ENCODE measurements around the gene PPP1R13B.
"Not testable (repeated sequence)": the region's sequence is repeated elsewhere in the genome, so short reads cannot be mapped to it uniquely, and the experiment has no call there.

PPP1R13B gene

DNA sequence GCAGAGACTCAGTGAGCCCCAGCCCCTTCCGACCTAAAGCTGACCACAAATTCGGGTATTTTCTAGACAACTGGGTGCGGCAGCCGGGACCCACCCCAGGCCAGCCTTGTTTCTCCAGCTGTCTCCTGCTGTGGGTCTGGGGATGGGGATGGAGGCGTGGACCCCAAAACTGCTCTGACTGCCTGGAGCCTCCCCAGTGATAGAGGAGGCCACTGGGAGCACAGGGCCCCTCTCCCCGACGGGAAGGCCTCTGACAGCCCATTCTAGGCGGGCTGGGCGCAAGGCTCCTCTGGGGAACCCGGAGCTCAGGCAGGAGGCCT, 42.6 kb upstream of the PPP1R13B start:
- peak overlapping the region; percentile 15 for H2BK5ac ChIP-seq (ENCODE audit: low read length)

DNA sequence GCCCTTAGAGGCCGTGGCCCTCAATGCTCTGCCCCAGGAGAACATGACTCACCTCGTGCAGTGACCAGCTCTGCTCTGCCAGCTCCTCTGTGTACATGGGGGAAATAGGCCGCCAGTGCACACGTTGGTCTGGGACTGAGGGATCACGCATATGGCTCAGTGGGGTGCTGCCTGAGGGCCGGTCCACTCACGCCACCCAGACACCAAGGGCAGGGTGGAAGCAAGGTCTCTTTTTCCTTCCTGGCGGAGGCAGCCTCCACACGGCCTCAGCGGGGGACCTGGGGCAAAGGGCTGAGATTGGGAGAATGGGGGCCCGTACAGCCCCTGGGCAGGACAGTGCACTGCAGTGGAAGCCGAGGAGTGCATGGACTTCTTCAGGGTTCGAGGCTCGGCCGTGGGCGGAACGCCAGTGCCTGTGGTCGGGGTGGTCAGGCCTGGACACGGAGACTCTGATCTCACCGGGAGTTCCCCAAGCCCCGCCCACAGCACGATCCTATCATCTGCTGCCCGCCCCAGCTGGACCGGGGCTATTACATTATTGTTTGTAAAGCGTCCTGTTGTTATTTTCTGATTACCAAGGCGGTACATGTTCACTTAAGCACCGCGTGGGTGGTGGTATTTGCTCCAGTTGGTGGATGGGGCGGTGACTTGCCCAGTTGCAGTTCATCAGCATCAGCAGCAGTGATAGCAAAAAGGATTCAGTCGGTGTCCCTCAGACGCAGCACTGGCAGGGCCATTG, 42.1 kb upstream of the PPP1R13B start:
- no peak overlapping the region for H3K27ac ChIP-seq (replicated peaks; ENCODE audit: low read length)
- peak overlapping the region; percentile 6 for H2BK12ac ChIP-seq (ENCODE audit: low read length)
- no peak overlapping the region for H4K8ac ChIP-seq (ENCODE audit: low read depth, low read length)
- H2BK15ac ChIP-seq (ENCODE audit: low read length) = peak overlapping the region; percentile 81
- peak overlapping the region; percentile 37 for H2BK120ac ChIP-seq (ENCODE audit: low read depth, low read length)
- H3K27me3 ChIP-seq (ENCODE audit: control insufficient read depth in 3 of 3, insufficient read depth in 3 of 3, low read depth in 1 of 3, low read length in 3 of 3) = peaks cover 0 to 45% (median 0%) of the 10 kb centered on the region in 3 experiments
- H3K36me3 ChIP-seq (replicated peaks in 1 of 2; ENCODE audit: control insufficient read depth in 2 of 2, insufficient read depth in 2 of 2, low read length in 2 of 2) = no peaks in the 10 kb centered on the region
- peaks cover 0 to 7% of the 10 kb centered on the region in 2 donors for H3K4me1 ChIP-seq (ENCODE audit: control insufficient read depth in 2 of 2, insufficient read depth in 1 of 2, low read depth in 1 of 2, low read length in 2 of 2)
- no peak overlapping the region for H4K91ac ChIP-seq (ENCODE audit: low read depth, low read length, poor library complexity)
- peak overlapping the region; percentile 87 for H2AK5ac ChIP-seq (ENCODE audit: low read depth, low read length)
- no peak overlapping the region for H3K9ac ChIP-seq (ENCODE audit: low read depth, low read length, poor library complexity)
- H2AFZ ChIP-seq (ENCODE audit: low read length) = peak overlapping the region; percentile 34
- peak overlapping the region in 1 of 2 donors; percentile 22 for H3K4me3 ChIP-seq (ENCODE audit: low read length in 2 of 2)
- no peaks in the 10 kb centered on the region for H3K9me3 ChIP-seq (replicated peaks in 1 of 2; ENCODE audit: control insufficient read depth in 2 of 2, insufficient read depth in 1 of 2, low read depth in 1 of 2, low read length in 2 of 2)
- H3K14ac ChIP-seq (ENCODE audit: low read length) = peak overlapping the region; percentile 47
- H3K18ac ChIP-seq (ENCODE audit: low read length) = peak overlapping the region; percentile 91
- DNase-seq (ENCODE audit: low spot score) = no peak
- peak overlapping the region; percentile 15 for H2BK5ac ChIP-seq (ENCODE audit: low read length)
- H3K23ac ChIP-seq (ENCODE audit: low read depth, low read length, poor library complexity) = peak overlapping the region; percentile 47
- whole genome bisulfite sequencing, 2 donors (ENCODE audit: extremely low coverage in 2 of 2, insufficient read length in 2 of 2, insufficient replicate concordance in 1 of 2) = no CpG with 5 or more reads among the region's 31 CpGs
- no peak overlapping the region for H3K4me2 ChIP-seq (ENCODE audit: insufficient read depth, low read length, poor library complexity, severe bottlenecking)
- peaks cover 3% of the 10 kb centered on the region for H3K79me1 ChIP-seq (ENCODE audit: low read depth, low read length)
- H3K4ac ChIP-seq (ENCODE audit: low read length) = peak overlapping the region; percentile 41

More for the DNA sequence above, 42.6 kb upstream of the PPP1R13B start:
- no peaks in the 10 kb centered on the region for H3K9me3 ChIP-seq (replicated peaks in 1 of 2; ENCODE audit: control insufficient read depth in 2 of 2, insufficient read depth in 1 of 2, low read depth in 1 of 2, low read length in 2 of 2)
- no peak overlapping the region for H2BK120ac ChIP-seq (ENCODE audit: low read depth, low read length)
- no peak overlapping the region for H3K27ac ChIP-seq (replicated peaks; ENCODE audit: low read length)
- H3K27me3 ChIP-seq (ENCODE audit: control insufficient read depth in 3 of 3, insufficient read depth in 3 of 3, low read depth in 1 of 3, low read length in 3 of 3) = peaks cover 0 to 42% (median 0%) of the 10 kb centered on the region in 3 experiments
- no peak overlapping the region for H2BK12ac ChIP-seq (ENCODE audit: low read length)
- peak overlapping the region; percentile 81 for H2BK15ac ChIP-seq (ENCODE audit: low read length)
- H3K79me1 ChIP-seq (ENCODE audit: low read depth, low read length) = peaks cover 3% of the 10 kb centered on the region
- no CpG with 5 or more reads among the region's 10 CpGs for WGBS, 2 donors (ENCODE audit: extremely low coverage in 2 of 2, insufficient read length in 2 of 2, insufficient replicate concordance in 1 of 2)
- DNase-seq (ENCODE audit: low spot score) = no peak
- H3K9ac ChIP-seq (ENCODE audit: low read depth, low read length, poor library complexity) = no peak overlapping the region
- no peak overlapping the region for H3K23ac ChIP-seq (ENCODE audit: low read depth, low read length, poor library complexity)
- H3K18ac ChIP-seq (ENCODE audit: low read length) = no peak overlapping the region
- no peaks in the 10 kb centered on the region for H3K36me3 ChIP-seq (replicated peaks in 1 of 2; ENCODE audit: control insufficient read depth in 2 of 2, insufficient read depth in 2 of 2, low read length in 2 of 2)
- H3K4me2 ChIP-seq (ENCODE audit: insufficient read depth, low read length, poor library complexity, severe bottlenecking) = no peak overlapping the region
- H3K14ac ChIP-seq (ENCODE audit: low read length) = no peak overlapping the region
- H2AFZ ChIP-seq (ENCODE audit: low read length) = no peak overlapping the region
- H4K8ac ChIP-seq (ENCODE audit: low read depth, low read length) = no peak overlapping the region
- no peak overlapping the region for H4K91ac ChIP-seq (ENCODE audit: low read depth, low read length, poor library complexity)
- no peak overlapping the region for H3K4me3 ChIP-seq (ENCODE audit: low read length in 2 of 2)
- no peak overlapping the region for H3K4ac ChIP-seq (ENCODE audit: low read length)
- peaks cover 0 to 7% of the 10 kb centered on the region in 2 donors for H3K4me1 ChIP-seq (ENCODE audit: control insufficient read depth in 2 of 2, insufficient read depth in 1 of 2, low read depth in 1 of 2, low read length in 2 of 2)
- no peak overlapping the region for H2AK5ac ChIP-seq (ENCODE audit: low read depth, low read length)

DNA sequence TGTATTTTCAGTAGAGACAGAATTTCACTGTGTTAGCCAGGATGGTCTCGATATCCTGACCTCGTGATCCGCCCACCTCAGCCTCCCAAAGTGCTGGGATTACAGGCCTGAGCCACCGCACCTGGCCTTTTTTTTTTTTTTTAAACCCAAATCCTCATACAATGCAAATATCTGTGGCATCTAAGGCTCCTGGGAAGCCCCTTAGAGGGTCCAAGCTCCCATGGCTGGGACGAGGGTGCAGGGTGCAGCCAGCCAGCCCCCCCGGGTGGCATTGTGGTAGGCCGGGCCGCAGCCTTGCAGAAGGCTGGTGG, 41.6 kb upstream of the PPP1R13B start:
- not testable (repeated sequence) for H3K36me3 ChIP-seq (replicated peaks in 1 of 2; ENCODE audit: control insufficient read depth in 2 of 2, insufficient read depth in 2 of 2, low read length in 2 of 2); H2BK15ac ChIP-seq (ENCODE audit: low read length); H3K4me2 ChIP-seq (ENCODE audit: insufficient read depth, low read length, poor library complexity, severe bottlenecking); H2BK12ac ChIP-seq (ENCODE audit: low read length); H4K8ac ChIP-seq (ENCODE audit: low read depth, low read length); H3K27ac ChIP-seq (replicated peaks; ENCODE audit: low read length); H3K79me1 ChIP-seq (ENCODE audit: low read depth, low read length); H2AFZ ChIP-seq (ENCODE audit: low read length); H3K14ac ChIP-seq (ENCODE audit: low read length); DNase-seq (ENCODE audit: low spot score); H2BK5ac ChIP-seq (ENCODE audit: low read length); H3K18ac ChIP-seq (ENCODE audit: low read length); H3K9me3 ChIP-seq (replicated peaks in 1 of 2; ENCODE audit: control insufficient read depth in 2 of 2, insufficient read depth in 1 of 2, low read depth in 1 of 2, low read length in 2 of 2); H3K4me1 ChIP-seq (ENCODE audit: control insufficient read depth in 2 of 2, insufficient read depth in 1 of 2, low read depth in 1 of 2, low read length in 2 of 2); H4K91ac ChIP-seq (ENCODE audit: low read depth, low read length, poor library complexity); H3K9ac ChIP-seq (ENCODE audit: low read depth, low read length, poor library complexity); H3K4me3 ChIP-seq (ENCODE audit: low read length in 2 of 2)
- peak overlapping the region; percentile 87 for H2AK5ac ChIP-seq (ENCODE audit: low read depth, low read length)
- no CpG with 5 or more reads among the region's 8 CpGs for WGBS, 2 donors (ENCODE audit: extremely low coverage in 2 of 2, insufficient read length in 2 of 2, insufficient replicate concordance in 1 of 2)
- H2BK120ac ChIP-seq (ENCODE audit: low read depth, low read length) = peak overlapping the region; percentile 37
- H3K27me3 ChIP-seq (ENCODE audit: control insufficient read depth in 3 of 3, insufficient read depth in 3 of 3, low read depth in 1 of 3, low read length in 3 of 3) = peaks cover 0 to 47% (median 0%) of the 10 kb centered on the region in 3 experiments
- H3K23ac ChIP-seq (ENCODE audit: low read depth, low read length, poor library complexity) = peak overlapping the region; percentile 47
- peak overlapping the region; percentile 41 for H3K4ac ChIP-seq (ENCODE audit: low read length)

DNA sequence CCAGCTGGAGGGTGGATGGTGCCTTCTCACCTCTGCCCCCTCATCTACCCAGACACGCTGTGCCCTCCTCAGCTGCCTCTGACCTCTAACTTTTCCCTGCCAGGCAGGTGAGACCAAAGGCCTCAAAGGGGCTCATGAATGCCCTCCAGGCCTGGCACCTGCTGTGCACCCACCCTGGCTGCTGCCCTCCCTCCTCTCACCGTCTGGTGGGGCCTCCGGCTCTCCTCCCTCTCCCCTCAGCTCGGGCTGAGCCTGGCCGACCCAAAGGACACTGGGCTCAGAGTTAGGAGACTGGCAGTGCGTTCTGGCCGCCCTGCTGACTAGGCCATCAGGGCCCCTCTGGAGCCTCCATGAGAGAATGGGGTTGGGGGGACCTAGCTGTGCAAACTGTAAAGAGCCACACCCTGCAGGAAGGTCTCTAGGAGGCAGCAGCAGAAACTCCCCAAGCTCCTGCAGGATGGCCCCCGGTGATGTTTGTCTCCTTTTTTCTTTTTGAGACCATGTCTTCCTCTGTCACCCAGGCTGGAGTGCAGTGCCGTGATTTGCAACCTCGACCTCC, 40.3 kb upstream of the PPP1R13B start:
- no peak overlapping the region for H3K27ac ChIP-seq (replicated peaks; ENCODE audit: low read length)
- peak overlapping the region; percentile 98 for H2BK15ac ChIP-seq (ENCODE audit: low read length)
- no peak for DNase-seq (ENCODE audit: low spot score)
- no peaks in the 10 kb centered on the region for H3K9me3 ChIP-seq (replicated peaks in 1 of 2; ENCODE audit: control insufficient read depth in 2 of 2, insufficient read depth in 1 of 2, low read depth in 1 of 2, low read length in 2 of 2)
- H3K4me3 ChIP-seq (ENCODE audit: low read length in 2 of 2) = no peak overlapping the region
- no peak overlapping the region for H3K4me2 ChIP-seq (ENCODE audit: insufficient read depth, low read length, poor library complexity, severe bottlenecking)
- H3K27me3 ChIP-seq (ENCODE audit: control insufficient read depth in 3 of 3, insufficient read depth in 3 of 3, low read depth in 1 of 3, low read length in 3 of 3) = peaks cover 0 to 55% (median 0%) of the 10 kb centered on the region in 3 experiments
- H3K4me1 ChIP-seq (ENCODE audit: control insufficient read depth in 2 of 2, insufficient read depth in 1 of 2, low read depth in 1 of 2, low read length in 2 of 2) = peaks cover 0 to 7% of the 10 kb centered on the region in 2 donors
- no peak overlapping the region for H2BK5ac ChIP-seq (ENCODE audit: low read length)
- peaks cover 3% of the 10 kb centered on the region for H3K79me1 ChIP-seq (ENCODE audit: low read depth, low read length)
- H4K91ac ChIP-seq (ENCODE audit: low read depth, low read length, poor library complexity) = peak overlapping the region; percentile 95
- H3K23ac ChIP-seq (ENCODE audit: low read depth, low read length, poor library complexity) = peak overlapping the region; percentile 85
- WGBS, 2 donors (ENCODE audit: extremely low coverage in 2 of 2, insufficient read length in 2 of 2, insufficient replicate concordance in 1 of 2) = no CpG with 5 or more reads among the region's 10 CpGs
- no peak overlapping the region for H2AFZ ChIP-seq (ENCODE audit: low read length)
- peak overlapping the region; percentile 82 for H3K14ac ChIP-seq (ENCODE audit: low read length)
- H3K4ac ChIP-seq (ENCODE audit: low read length) = no peak overlapping the region
- H2BK120ac ChIP-seq (ENCODE audit: low read depth, low read length) = peak overlapping the region; percentile 72
- peak overlapping the region; percentile 98 for H2AK5ac ChIP-seq (ENCODE audit: low read depth, low read length)
- peak overlapping the region; percentile 43 for H4K8ac ChIP-seq (ENCODE audit: low read depth, low read length)
- H3K9ac ChIP-seq (ENCODE audit: low read depth, low read length, poor library complexity) = no peak overlapping the region
- no peaks in the 10 kb centered on the region for H3K36me3 ChIP-seq (replicated peaks in 1 of 2; ENCODE audit: control insufficient read depth in 2 of 2, insufficient read depth in 2 of 2, low read length in 2 of 2)
- peak overlapping the region; percentile 74 for H3K18ac ChIP-seq (ENCODE audit: low read length)
- H2BK12ac ChIP-seq (ENCODE audit: low read length) = peak overlapping the region; percentile 46
